ENCODE results near the gene CUL9. TPM values are rescaled to one million over a fixed set of nuclear protein-coding genes. Genes with fewer than 3 reads are reported as not detected.
A peak's percentile ranks its signal among the peaks of the same experiment; 100 is the strongest.

CUL9 gene
- total and polyA plus RNA-seq, 8 donors: 11.3 to 99.3 (median 15.1) TPM

DNA sequence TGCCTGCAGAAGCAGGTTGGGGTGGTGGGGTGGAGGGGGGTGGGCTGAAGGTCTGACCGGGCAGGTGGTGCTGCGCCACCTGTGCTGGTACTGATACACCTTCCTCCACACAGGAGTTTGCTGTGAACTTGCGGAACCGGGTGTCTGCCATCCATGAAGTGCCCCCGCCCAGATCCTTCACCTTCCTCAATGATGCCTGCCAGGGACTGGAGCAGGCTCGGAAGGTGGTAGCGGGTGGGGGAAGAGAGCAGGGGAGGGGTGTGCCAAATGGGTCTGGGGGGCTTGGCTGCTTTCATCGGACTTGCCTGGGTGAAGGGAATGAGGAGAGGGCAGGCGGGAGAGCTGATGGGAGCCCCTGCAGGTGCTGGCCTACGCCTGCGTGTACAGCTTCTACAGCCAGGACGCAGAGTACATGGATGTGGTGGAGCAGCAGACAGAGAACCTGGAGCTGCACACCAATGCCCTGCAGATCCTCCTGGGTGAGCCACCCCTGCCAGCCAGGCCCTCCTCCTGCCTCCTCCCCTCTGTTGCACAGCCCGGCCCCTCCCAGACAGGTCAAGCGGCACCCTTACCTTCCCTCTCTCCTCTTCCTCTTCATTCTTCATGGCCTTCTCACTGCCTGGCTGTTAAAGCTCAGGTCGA lies 40.5 kb downstream of the CUL9 start:
- Histone ChIP-seq H3K27me3 (no peaks in the 10 kb centered on the region), H3K36me3 (no peaks in the 10 kb centered on the region), H3K9me3 (no peaks in the 10 kb centered on the region), H3K4me1 (no peaks in the 10 kb centered on the region), H3K4me3 (no peak overlapping the region), H3K27ac (no peak overlapping the region)
- FAIRE-seq (no peak), DNase-seq (no peak), ATAC-seq (no peak)
- intact Hi-C loops (cut with DNase I): no loop called here
- 85 to 92% methylated on average over 15 of the region's 15 CpGs for WGBS, 2 donors
- TF ChIP-seq, protein P1, sequence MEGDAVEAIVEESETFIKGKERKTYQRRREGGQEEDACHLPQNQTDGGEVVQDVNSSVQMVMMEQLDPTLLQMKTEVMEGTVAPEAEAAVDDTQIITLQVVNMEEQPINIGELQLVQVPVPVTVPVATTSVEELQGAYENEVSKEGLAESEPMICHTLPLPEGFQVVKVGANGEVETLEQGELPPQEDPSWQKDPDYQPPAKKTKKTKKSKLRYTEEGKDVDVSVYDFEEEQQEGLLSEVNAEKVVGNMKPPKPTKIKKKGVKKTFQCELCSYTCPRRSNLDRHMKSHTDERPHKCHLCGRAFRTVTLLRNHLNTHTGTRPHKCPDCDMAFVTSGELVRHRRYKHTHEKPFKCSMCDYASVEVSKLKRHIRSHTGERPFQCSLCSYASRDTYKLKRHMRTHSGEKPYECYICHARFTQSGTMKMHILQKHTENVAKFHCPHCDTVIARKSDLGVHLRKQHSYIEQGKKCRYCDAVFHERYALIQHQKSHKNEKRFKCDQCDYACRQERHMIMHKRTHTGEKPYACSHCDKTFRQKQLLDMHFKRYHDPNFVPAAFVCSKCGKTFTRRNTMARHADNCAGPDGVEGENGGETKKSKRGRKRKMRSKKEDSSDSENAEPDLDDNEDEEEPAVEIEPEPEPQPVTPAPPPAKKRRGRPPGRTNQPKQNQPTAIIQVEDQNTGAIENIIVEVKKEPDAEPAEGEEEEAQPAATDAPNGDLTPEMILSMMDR (IDR thresholded peaks at IDR 0.05): no peak

DNA sequence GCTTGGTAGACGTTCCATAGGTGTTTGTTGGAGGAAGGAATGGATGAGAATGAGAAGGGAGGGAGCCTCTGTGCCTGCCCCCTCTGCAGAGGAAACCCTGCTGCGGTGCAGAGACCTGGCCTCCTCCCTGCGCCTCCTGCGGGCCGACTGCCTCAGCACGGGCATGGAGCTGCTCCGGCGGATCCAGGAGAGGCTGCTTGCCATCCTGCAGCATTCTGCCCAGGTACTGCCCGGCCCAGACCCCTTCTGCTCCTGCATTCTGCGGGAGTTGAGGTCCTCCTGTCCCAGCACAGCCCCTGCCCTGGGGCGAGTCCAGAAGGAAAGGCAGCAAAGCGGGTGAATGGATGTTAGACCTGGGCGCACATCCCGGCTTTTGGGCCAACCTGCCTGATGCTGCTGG lies 41.2 kb downstream of the CUL9 start:
- no peaks in the 10 kb centered on the region for H3K27me3 ChIP-seq
- WGBS, 2 donors: 84 to 85% methylated on average over 14 of the region's 14 CpGs
- intact Hi-C loops (cut with DNase I): no loop called here
- no peak for DNase-seq
- H3K4me3 ChIP-seq: no peak overlapping the region
- FAIRE-seq: no peak
- H3K4me1 ChIP-seq: peaks cover 0 to 4% (median 0%) of the 10 kb centered on the region in 3 donors
- no peaks in the 10 kb centered on the region for H3K9me3 ChIP-seq
- ATAC-seq: no peak
- no peaks in the 10 kb centered on the region for H3K36me3 ChIP-seq
- TF ChIP-seq, protein P1 (IDR thresholded peaks at IDR 0.05): no peak
- H3K27ac ChIP-seq: no peak overlapping the region

- Histone ChIP-seq H3K4me1 (peaks cover 4 to 5% (median 5%) of the 10 kb centered on the region in 3 donors), H3K4me3 (no peak overlapping the region), H3K36me3 (no peaks in the 10 kb centered on the region), H3K27ac (no peak overlapping the region), H3K9me3 (no peaks in the 10 kb centered on the region), H3K27me3 (no peaks in the 10 kb centered on the region)
- DNase-seq (no peak), FAIRE-seq (no peak), ATAC-seq (no peak)
- intact Hi-C loops (cut with DNase I): no loop called here
- 89% methylated on average over 9 to 11 of the region's 11 CpGs for WGBS, 2 donors
- TF ChIP-seq, protein P1 (IDR thresholded peaks at IDR 0.05): no peak
Measured at GRCh38 chr6:43226192-43226851, 44.3 kb downstream of the CUL9 start.

DNA sequence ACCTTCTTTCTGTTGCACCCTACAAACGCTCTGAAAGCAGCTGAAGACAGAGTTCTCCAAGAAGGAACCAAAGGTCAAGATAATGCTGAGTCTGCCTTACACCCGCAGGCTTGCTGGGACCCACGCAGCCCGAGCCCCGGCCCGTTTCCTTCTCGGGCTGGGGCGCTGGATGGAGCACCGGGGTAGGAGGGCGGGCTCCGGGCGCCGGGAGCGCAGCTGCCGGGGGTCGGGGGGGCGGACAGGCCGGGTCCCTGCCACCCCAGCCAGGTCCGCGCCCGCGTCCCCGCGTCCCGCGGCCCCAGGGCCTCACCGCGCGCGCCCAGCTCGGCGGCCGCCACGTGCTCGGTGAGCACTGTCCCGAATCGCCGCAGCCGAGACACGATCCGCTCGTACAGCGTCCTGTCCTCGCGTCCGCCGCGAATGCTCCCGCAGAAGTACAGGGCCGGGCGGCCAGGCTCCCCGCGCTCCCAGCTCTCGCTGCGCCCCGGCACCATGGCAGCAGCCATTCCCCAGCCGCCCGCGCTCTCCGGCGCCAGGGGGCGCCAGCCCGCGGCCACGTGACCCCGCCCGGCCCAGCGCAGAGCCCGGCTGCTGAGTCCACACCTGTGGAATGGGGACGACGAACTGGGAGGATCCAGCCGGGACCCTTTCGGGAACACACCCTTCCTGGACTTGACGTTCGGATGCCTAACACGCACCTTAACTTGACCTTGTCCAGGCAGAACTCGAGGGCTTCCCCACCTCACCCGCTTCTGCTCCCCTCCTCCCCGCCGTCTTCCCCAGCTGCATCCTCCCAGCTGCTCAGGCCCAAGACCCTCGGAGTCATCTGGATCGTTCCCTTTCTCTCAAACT lies 47.2 kb downstream of the CUL9 start, which contains the start of gene DNPH1:
Gene DNPH1 (minus strand): TSS at position 531 of the 852 bp plus-strand sequence. CDS start 25 bp downstream, at position 506.
- ATAC-seq (peak; percentile 97 to 99 (median 98)), FAIRE-seq (no peak), DNase-seq (peak; percentile 72 to 95 (median 87))
- no peaks in the 10 kb centered on the region for H3K27me3 ChIP-seq
- peak within 1 kb of the TSS in 3 of 4 donors; percentile 54 to 70 (median 60) for H3K27ac ChIP-seq
- H3K4me3 ChIP-seq: peak within 1 kb of the TSS; percentile 53 to 78 (median 77)
- TF ChIP-seq, protein P1 (IDR thresholded peaks at IDR 0.05): peak; percentile 91 to 95 (median 92)
- no peaks in the 10 kb centered on the region for H3K36me3 ChIP-seq
- intact Hi-C loops (cut with DNase I): no loop called here
- H3K9me3 ChIP-seq: no peaks in the 10 kb centered on the region
- H3K4me1 ChIP-seq: peaks cover 4 to 5% (median 5%) of the 10 kb centered on the region in 3 donors
- whole genome bisulfite sequencing, 2 donors: 3% methylated on average over 59 to 82 of the region's 82 CpGs
